ENCODE data around the gene CAPN9.
"Not testable (repeated sequence)": the region's sequence is repeated elsewhere in the genome, so short reads cannot be mapped to it uniquely, and the experiment has no call there.

CAPN9 gene

DNA sequence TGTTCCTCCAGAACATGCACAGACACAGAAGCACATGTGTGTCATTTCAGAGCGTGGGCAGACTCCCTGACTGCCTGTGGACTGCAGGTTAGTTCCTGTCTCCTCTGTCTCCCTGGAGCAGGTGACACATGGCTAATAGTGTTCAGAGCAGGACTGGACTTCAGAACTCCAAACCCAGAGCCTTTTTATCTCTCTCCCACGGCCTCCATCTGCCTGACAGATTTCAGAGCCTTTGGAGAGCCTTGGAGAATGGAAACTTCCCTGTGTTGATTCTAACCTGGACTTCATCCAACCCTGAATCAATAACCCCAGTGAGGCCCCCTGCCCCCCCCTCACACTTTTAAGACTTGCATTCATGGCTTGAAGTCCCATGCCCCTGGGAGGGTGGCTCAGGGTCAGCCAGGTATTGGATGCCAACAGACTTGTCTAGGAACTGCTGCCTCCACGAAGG is 76.8 kb downstream of the CAPN9 start:
- DNase-seq (ENCODE audit: low spot score): no peak

DNA sequence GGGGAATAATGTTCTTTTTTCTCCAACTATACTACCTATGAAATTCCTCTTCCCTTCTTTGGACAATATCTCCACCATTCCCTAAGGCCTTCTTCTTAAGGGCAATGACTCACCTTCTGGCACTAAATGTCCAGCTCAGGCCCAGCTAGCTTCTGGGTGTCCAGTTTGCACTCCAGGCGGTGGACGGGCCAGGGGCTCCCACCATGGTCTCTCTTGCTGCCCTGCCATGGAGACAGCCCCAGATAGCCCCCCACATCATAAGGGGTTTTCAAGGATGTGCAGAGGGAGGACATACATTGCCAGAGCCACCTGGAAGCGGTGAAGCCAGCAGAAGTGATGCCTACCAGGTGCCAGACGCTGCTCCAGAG is 77.3 kb downstream of the CAPN9 start:
- no peak for DNase-seq (ENCODE audit: low spot score)

DNA sequence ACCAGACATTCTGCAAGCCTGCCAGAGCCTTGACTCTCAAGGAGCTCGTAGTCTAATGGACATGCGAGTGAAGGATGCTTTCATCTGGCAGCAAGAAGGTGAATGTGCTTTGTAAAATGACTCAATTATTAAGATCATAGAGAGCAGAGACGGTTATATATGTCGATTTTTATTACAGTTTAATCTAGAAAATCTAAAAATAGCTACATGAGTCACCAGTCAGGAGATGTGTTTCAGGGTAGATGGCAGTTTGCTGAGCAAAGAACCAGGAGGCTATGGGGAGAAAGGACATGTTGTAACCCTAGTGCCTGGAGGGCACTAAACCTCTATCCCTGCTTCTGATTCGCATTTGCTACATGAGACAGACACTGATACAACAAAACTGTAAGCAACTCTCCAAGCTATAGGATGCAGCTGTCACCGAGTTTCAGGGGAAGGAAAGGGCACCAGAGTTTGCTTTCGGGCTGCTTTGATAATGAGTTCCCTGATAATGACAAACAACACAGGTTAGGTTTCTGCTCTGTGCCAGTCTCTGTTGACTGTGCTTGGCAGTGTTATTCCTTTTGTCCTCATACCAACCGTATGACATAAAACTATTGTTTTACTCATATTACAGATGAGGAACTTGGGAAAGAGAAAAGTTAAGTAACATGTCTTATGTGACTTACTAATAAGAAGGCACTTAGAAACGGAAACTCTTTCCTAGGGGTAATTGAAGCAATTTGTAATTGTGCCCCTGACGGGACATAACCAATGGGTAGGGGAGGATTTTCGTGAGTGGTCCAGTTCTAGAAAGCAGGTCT is 77.9 kb downstream of the CAPN9 start:
- DNase-seq (ENCODE audit: low spot score): peak; percentile 64

- DNase-seq (ENCODE audit: low spot score): peak; percentile 42
Observed at GRCh38 chr1:230825761-230826160, 78.6 kb downstream of the CAPN9 start.

- DNase-seq (ENCODE audit: low spot score): peak; percentile 37
Observed at GRCh38 chr1:230826166-230826875, 79.1 kb downstream of the CAPN9 start.

DNA sequence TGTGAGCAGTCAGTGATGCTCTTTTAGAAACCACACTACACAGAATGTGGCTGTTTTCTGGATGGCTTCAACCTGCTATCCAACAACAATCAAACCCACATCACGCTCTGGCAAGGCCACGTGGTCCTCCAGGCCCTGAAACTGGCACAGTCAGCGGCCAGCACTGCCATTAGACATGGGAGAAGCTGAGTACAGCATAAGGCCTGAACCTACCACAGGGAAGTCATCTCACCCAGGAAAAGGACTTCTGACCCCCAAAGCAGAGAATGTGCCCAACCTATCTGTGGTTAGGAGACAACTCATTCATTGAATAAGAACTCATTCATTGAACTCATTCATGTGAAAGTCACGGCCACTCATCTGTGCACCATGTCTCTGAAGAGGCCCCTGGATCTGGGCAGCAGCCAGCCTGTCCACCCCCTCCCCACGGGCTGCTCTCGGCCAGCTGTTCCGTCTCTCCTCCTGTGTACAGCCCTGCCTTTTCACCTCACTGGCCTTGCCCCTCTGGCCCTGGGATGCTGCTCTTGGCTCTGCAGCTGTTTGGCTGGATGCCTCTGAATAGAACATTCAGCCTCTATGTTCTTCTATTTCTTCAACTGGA is 80.0 kb downstream of the CAPN9 start:
- peak; percentile 89 for DNase-seq (ENCODE audit: low spot score)

DNA sequence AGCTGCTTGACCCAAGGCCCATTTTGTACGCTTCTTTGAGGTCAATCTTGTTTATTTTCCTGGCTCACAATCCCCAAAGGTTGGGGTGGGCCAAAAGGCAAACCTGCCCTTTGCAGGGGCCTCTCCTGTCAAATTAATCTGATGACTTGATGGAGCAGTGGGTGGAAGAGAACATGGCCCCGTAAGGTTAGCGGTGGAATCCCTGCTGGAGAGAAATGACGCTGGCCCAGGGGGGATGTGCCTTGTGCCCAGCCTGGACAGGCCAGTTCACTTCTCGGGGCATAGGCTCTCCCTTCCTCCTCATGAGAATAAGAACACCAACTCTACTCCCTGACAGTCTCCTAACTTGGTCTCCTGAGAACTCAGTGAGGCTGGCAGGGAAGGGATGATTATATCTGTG is 80.6 kb downstream of the CAPN9 start:
- peak; percentile 47 for DNase-seq (ENCODE audit: low spot score)

GRCh38 chr1:230828421-230828820 is 81.2 kb downstream of the CAPN9 start:
- DNase-seq (ENCODE audit: low spot score): no peak

DNA sequence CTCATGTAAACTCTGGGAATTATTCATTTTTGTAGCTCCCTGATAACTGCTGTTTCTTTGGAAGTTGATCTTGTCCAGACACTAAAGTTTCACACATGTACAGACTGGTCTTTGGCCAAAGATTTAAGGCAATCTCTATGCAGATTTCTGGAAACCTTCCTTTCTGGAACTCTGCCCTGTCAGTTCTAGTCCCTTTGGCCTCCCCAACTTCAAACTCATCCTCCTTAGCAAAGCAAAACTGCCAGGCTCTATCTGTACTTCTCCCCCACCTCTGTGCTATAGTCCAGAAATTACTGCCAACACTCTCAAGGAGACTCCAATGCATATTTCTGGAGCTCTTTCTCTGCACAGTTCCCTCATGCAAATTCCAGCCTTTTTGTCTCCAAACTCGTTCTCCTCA is 84.6 kb downstream of the CAPN9 start:
- DNase-seq (ENCODE audit: low spot score): no peak

GRCh38 chr1:230832476-230832875 is 85.3 kb downstream of the CAPN9 start:
- DNase-seq (ENCODE audit: low spot score): no peak

- no peak for DNase-seq (ENCODE audit: low spot score)
Observed at GRCh38 chr1:230833511-230833910, 86.3 kb downstream of the CAPN9 start.

DNA sequence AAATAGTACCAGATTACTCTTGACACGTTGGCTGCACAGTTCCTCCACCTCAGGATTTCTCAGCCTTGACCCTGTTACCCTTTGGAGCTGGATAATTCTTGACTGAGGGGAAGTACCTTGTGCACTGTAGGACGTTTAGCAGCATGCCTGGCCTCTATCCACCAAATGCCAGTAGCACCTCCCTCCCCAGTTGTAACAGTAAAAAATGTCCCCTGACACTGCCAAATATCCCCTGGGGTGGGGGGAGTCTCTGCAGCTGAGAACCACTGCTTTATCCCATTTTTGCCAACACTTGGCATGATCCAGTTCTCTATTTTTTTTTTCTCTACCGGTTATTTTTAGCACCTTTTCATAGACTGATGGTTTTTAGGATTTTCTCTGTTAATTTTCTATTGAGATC is 87.1 kb downstream of the CAPN9 start:
- no peak for DNase-seq (ENCODE audit: low spot score)

GRCh38 chr1:230836347-230836746 is 89.2 kb downstream of the CAPN9 start:
- no peak for DNase-seq (ENCODE audit: low spot score)

DNA sequence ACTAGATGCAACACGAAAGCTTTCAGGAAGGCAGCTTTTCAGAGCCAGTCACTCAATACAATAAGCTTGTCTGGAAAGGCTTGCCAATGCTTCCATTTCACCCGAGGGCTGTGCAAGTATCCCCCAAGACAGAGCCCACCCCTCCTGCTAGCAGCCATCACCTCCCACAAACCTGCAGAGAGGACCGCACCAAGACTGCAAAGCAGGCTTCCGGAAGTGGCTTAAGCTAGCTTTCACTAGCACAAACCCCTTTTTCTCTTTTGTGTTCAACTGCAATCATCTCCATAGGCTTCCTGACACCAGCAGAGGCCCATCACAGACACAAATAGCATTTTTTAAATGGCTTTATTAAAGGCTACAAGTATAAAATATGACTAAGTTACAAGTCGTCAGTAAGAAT is 89.6 kb downstream of the CAPN9 start:
- no peak for DNase-seq (ENCODE audit: low spot score)

DNA sequence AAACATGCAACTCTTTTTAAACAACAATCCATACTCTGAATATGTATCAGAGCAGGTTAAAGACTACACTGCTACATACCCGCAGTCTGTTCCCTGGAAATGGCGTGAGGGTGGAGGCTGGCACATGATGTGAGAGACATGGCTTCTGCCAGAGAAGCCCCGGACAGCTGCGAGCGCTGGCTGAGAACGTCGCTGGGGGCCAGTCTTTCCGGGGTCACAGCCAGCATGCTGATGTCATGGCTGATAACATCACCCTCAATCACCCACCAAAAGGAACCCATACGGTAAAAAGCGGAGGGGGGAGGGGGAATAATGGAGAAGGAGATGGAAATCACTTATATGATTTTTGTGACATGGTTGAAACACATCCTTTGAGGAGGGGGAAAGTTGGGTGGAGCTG is 92.0 kb downstream of the CAPN9 start:
- DNase-seq (ENCODE audit: low spot score): peak; percentile 82

DNA sequence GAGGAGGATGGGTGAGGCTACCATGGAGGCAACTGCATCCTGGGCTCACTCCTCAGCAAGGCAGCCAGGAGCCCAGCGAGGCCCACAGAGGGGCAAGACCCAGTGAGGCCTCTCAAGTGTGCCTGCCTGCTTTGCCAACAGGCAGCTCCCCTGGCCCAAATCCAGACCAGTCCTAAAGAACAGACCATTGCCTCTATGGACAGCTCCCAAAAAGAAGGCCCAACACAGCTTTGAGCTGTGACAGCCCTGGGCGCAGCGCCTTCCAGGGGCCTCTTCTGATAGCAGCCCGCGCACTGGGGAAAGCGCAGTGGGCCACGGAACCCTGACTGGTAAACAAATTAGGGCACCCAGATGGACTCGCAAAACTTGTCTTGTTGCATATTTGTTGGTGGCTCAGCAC is 95.6 kb downstream of the CAPN9 start:
- DNase-seq (ENCODE audit: low spot score): no peak

DNA sequence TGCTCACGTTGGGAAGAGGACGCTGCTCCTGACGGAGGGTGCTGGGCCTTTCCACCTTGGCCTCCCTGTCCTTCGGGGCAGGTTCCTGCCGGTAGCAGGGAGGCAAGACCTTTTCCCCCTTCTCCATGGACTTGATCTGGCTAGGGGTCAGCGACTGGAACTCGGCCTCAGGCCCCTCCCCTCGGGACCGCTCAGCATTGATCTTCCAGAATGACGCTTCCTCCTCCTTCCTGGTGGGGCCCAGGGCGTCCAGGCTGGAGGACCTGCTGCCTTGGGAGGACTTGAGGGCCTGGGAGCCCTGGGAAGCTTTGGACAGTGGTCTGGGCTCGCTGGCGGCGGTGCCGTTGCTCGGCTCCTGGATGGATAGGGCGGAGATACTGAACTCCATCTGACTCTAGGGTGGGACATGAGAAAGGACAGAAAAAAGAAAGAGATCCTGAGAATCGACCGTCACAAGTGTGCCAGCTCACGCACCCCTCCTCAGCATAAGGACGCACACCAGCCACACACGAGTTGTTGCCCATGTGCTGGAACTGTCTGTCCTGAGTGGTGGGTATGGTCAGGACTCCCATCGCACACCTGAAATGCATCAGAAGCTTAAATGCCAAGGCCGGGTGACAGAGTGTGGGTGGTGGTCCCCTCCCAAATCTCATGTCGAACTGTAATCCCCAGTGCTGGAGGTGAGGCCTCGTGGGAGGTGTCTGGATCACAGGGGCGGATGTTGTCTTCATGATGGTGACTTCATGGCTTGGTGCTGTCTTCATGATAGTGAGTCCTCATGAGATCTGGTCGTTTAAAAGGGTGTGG is 96.5 kb downstream of the CAPN9 start:
- DNase-seq (ENCODE audit: low spot score): no peak

DNA sequence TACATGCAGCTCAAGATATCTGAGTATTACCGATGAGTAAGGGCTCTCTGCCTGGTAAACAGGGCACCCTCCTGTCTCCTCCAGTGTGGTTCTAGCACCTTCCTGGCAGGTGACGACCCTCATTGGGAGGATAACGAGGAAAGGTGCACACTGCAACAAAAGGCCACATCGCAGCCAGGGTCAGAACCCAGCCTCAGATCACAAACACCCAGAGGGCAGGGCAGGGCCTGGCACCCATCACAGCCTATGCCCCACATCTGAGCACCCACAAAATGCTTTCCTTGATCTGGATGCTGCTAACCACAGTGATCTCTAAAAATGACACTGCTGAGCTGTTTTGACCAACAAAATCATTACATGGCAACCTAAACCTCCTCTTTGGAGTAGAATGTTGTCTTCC is 97.4 kb downstream of the CAPN9 start:
- no peak for DNase-seq (ENCODE audit: low spot score)

DNA sequence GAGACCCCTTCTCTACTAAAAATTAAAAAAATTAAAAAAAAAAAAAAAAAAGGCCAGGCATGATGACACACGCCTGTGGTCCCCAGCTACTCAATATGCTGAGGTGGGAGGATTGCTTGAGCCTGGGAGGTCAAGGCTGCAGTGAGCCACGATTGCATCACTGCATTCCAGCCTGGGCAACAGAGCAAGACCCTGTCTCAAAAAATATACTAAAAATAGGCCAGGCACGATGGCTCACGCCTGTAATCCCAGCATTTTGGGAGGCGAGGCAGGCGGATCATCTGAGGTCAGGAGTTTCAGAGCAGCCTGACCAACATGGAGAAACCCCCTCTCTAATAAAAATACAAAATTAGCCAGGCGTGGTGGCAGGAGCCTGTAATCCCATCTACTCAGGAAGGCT is 98.0 kb downstream of the CAPN9 start:
- not testable (repeated sequence) for DNase-seq (ENCODE audit: low spot score)

DNA sequence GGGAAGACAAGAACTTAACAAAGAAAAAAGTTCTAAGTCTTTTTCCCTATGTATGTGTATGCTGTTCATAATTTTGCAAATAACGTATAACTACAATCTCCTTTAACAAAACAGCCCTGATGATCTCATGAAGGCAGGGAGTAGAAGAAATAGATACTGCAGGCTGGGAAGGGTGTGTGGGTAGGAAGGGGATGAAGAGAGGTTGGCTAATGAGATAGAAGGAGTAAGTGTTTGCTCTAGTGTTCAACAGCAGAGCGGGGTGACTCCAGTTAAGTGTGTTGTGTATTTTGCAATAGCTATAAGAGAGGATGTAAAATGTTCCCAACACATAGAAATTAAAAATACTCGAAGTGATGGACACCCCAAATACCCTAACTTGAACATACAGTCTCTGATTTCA is 101.0 kb downstream of the CAPN9 start:
- DNase-seq (ENCODE audit: low spot score): no peak

DNA sequence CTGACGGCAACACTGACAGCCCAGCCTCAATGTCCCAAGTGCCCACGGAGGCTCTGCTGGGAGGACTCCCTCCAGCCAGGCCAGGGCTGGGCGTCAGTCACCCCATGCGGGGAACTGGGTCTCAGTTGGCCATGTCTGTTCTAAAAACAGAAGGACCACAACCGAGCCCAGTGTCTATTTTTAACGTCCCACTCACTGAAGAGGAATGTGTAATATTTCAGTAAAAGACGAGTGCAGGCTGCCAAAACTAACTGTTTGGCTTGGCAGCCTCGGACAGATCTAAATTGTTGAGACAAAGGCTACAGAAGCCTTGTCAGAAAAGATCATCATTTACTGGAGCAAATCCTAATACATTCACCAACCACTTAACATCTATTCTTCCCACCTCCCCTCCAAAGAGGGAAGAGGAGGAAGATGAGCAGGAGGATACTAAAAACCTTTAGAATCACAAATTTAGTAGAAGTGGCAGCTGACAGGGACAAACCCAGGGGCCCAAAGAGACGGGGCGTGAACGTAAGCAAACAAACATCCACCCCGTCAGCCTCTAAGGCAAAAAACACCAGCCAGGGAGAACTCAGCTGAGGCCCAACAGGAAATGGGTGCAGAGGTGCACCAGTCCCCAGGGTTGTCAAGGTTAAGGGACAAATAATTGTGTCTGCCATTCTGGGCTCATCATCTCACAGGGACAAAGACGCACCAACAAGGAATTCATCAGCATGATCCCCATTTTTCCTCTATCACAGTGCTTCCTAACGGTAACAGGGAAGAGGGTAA is 102.5 kb downstream of the CAPN9 start:
- DNase-seq (ENCODE audit: low spot score): no peak

DNA sequence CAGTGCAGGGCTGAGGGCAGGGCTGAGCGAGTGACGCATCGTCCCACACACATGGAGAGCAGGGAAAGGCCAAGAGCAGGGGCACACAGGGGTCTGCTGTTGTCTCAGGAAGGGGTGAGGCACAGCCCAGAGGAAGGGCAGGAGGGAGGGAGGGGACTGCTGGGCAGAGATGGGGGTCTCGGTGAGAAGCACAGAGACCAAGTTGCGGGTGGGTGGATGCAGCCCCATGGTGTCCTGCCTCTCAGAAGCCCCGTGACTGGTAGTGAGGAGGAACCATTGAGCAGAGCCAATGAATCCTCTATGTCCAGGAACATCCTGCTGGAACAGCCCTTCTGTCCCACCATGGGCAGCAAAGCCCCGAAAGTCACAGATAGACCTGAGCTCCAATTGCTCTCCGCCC is 103.4 kb downstream of the CAPN9 start:
- DNase-seq (ENCODE audit: low spot score): no peak

All from globus pallidus (tissue), 1 donor.